Fibroblast of skin of right biceps (primary cell): ENCODE measurements around the gene PACC1.
A peak's percentile ranks its signal among the peaks of the same experiment; 100 is the strongest.

Experiments
- DNase-seq: peaks from one replicate; pipeline ENCODE4 v3.0.0-alpha.2; 2013

Gene PACC1

GRCh38 chr1:212437179-212437798 is 22.6 kb upstream of the PACC1 start:
- no peak for DNase-seq

- DNase-seq, result no peak
Observed at GRCh38 chr1:212434992-212435391, 20.3 kb upstream of the PACC1 start.

DNA sequence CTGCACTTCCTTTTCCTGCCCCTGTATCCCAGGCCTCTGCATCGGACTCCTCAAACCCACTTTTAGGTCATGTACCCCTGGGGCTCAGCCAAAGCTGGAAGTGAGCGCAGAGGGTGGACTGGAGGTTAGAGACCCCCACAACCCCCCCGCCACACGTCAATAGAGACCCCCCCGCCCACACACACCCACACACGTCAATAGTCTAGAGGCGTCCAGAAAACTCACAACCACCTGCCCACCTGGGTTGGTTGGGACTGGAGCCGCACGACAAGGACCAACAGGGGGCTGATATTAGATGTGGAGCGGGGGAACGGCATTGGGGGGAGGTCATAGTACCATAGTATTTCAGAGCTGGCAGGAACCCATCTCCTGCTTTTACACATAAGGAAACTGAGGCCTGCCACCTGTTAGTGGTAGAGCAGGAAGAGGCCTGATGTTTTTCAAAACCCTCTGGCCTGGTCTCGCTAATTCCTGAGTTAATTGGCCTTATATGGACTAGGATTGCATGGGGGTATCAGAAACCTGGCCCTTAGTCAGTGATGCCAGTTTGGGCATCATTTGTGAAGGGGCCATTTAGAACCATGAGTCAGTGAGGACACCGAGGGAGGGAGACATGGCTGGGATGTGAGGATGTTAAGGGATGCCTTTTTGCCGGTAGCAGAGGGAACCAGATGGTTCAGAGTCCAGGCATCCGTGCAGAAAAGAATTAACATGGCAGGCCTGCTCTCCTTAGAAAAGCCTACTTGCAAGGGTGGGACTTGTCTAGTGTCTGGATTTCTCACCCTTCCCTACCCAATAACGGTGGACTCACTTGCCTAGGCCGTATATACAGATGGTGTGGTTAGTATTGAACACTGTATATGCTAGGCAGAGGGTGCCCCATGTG is 19.1 kb upstream of the PACC1 start:
- DNase-seq, result no peak

DNA sequence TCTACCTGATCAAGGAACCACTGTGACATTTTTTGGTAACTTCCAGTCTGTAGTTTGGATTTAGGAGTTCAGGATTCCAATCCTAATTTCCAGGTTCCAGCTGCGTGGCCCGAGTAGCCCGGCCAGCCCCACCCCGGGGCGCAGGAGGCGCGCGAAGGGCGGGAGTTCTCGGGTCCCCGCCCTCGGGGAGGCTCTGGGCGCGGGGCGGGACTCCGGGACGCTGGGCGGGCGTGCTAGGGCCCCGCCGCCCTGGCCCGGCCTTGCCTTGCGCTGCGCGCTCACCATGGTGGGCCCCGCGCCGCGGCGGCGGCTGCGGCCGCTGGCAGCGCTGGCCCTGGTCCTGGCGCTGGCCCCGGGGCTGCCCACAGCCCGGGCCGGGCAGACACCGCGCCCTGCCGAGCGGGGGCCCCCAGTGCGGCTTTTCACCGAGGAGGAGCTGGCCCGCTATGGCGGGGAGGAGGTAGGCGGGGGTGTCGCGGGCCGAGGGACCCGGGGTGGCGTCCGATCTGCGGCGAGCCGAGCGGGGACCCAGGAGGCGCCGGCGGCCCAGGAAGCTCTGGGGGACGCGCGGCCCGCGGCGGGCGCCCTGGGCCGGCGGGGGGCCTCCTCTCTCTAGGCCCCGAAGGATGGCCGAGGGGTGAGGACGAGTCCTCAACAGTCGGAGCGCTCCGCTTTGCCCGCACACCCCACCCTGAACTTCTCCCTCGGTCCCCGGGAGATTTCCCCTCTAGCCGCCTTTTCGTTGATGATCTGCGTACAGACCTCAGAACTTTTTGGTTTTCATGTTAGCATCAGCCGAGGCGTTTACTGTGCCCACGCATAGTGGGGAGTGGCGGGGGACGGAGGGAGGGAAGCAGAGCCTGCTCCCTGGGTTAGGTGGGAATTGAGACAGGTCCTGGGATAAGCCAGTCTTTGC is 18.2 kb upstream of the PACC1 start, which contains the start of gene NENF:
Gene NENF, plus strand, starts transcription at position 260 of the 916 bp plus-strand sequence. Its CDS starts 24 bp downstream, at position 284.
- DNase-seq, result peak; percentile 83

- DNase-seq, result no peak
Observed at GRCh38 chr1:212432272-212432660, 17.6 kb upstream of the PACC1 start.

DNA sequence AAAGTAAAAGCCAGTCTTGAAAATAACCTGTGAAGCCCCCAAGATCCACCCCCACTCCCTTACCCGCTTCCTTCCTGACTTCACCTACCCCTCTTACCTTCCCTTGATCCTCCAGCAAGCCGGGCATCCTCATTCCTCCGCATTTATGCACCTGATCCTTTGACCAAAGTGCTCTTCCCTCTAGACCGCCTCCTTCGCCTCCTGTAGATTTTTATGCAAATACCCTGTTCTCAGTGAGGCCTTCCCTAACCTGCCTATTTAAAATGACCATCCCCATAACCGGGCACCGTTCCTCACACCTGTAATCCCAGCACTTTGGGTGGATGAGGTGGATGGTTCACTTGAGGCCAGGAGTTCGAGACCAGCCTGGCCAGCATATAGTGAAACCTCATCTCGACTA is 17.0 kb upstream of the PACC1 start:
- no peak for DNase-seq

DNA sequence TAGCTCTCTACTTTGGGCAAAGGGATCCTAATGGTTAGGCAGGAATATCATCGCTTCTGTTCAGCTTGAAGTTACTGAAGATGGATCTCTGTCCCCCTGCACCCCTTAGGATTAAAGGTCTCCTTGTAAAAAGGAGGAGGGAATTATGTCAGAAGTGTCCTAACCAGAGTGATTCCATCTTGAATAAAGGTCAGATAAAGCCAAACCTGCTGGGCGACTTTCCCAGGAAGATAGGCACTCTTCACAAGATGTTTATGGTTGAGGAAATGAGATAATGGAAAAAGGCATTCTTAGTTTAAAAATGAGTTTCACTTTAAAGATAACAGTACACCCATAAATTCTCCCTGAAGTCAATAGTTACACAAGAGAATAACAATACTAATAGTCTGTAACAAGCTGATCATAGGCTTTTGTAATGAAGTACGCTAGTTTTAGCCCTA is 16.3 kb upstream of the PACC1 start:
- DNase-seq, result no peak

DNA sequence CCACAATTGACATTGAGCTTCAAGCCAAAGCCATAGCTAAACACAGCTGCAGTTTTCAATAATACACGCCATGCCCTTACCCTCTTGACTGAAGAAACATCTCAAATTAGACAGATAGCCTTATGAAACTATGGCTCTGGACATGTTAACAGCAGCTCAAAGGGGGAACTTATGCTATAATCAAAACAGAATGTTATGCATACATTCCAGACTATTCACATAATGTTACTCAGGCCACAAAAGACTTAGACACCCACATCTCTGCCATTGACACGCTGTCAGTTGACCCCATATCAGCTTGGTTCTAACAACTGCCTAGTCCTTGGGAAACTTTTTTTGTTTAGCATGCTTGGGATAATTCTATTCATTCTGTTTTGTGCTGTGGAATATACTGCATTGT is 15.7 kb upstream of the PACC1 start:
- peak; percentile 64 for DNase-seq

GRCh38 chr1:212428496-212428895 is 13.8 kb upstream of the PACC1 start:
- DNase-seq, result no peak

DNA sequence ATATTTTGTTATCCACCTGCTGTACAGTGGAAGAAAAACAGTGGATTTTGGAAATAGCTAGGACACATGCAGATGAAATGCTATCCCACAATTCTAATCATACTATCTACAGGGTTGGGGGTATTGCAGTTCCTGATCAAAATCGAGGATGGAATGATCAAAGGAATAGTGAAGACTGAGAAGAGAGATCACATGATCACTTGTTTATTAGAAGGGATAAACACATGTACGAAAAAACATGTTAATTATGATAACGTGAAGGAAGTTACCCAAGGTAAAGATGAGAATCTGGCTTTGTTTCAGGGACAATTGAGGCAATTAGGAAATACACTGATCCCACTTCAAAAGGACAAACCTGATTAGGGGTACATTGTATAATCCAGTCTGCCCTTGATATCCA is 9.2 kb upstream of the PACC1 start:
- DNase-seq, result no peak

DNA sequence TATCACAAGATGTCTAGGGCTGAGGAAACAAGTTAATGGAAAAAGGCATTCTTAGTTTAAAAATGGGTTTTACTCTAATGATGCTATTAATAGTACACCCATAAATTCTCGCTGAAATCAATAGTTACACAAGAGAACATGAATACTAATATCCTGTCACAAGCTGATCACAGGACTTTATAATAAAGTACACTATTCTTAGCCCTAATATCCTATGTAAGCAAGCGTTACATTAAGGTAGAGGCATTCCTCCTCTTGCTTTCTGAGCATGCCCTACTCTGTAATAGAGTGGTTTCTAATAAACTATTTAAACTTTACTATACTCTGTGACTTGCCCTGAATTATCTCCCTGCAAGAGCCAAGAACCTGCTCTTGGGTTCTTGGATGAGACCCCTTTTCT is 6.5 kb upstream of the PACC1 start:
- no peak for DNase-seq

DNA sequence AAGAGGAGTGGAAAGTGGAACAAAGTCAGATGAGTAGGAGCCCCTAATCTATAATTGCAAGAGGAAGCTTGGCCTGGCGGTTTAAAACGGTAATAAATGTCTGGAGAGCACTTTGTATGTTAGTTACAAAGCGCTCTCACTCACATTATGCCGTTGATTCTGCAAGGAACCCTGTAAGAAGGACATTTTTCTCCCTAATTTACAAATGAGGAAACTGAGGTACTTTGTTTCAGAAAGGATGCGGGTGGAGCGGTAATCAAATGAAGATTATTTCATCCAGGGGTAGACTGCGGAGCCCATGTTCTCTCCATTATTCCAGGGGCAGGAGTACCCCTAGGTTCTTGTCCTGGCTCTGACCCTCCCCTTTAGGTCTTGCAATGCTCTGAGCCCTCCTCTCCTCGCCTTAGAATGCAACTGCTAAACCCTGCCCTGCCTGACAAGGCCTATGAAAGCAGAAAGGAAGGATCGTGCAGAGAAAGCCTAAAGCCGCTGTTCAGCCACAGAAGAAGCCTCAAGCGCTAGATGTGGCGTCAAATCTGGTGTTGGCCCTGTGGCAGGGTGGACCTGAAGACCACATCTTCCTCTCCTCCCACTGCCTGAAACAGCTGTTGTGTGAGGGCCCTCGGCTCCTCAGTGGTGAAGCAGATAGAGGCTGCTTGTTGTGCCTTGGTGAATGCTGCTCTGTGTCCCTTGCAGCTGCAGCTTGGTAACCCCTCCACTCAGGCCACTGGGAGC is 588 bp upstream of the PACC1 start:
- DNase-seq, result no peak

DNA sequence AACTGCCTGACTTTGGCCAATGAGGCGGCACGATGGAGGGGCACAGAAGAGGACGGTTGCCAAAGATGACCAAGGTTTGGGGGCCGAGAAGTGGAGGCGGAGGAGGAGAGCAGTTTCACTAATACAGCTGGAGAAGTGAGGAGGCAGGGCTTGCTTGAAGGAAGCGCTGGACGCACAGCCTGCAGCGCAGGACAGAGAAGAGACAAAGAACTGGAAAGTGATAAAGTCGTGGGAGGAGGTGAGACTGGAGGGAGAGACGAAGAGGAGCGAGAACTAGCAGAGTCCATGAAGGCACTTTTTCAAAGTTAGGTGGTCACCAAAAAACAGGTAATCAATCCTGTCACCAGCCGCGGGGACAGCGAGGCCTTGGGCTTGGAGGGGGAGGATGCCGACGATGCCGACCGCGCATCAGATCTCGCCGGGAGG is 771 bp downstream of the PACC1 start:
- DNase-seq, result no peak

GRCh38 chr1:212412374-212412773 is 2.3 kb downstream of the PACC1 start:
- no peak for DNase-seq

DNA sequence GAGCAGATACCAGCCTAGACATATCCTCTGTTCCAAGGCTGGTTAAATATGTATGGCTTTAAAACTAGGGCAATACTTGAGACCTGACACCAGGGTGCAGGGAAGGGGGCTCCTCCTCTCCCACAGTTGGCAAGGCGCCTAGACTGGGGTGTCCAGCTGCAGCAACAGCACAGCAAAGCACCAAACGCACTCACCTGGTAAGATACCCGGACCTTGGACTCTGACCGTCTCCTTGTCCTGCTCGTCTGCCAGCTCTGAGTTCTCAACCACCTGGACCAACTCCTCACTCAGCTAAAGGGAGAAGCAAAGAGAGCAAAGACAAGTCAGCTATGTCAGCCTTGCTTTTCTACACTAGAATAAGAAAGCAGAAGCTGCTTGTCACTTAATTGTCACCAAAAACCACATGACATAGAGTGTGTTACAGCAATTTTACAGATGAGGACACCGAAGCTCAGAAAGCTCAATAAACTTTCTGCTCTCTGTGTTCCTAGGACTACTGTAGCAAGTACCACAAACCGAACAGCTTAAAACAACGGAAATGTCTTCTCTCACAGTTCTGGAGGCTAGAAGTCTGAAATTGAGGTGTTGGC is 4.4 kb downstream of the PACC1 start:
- no peak for DNase-seq

DNA sequence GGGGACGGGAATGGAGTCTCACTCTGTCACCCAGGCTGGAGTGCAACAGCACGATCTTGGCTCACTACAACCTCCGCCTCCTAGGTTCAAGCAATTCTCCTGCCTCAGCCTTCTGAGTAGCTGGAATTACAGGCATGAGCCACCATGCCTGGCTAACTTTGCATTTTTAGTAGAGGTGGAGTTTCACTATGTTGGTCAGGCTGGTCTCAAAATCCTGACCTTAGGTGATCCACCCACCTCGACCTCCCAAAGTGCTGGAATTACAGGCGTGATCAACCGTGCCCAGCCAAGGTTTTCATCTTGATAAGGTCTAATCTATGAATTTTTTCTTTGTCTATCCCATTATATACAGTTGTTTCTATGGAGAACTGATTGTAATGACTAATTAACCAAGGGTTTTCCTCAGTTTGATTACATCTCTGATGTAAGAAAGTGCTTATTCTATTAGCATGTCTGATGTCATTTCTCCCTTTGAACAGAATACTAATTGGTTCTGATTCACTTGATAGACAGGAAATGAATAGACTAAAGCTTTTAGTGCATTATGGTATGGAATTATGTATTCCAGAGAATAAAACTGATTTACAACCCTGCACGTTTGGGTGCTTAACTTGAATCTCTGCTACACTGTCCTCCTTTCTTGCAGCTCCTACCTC is 11.9 kb downstream of the PACC1 start:
- DNase-seq, result no peak

GRCh38 chr1:212401838-212402582 is 12.7 kb downstream of the PACC1 start:
- DNase-seq, result peak; percentile 65

DNA sequence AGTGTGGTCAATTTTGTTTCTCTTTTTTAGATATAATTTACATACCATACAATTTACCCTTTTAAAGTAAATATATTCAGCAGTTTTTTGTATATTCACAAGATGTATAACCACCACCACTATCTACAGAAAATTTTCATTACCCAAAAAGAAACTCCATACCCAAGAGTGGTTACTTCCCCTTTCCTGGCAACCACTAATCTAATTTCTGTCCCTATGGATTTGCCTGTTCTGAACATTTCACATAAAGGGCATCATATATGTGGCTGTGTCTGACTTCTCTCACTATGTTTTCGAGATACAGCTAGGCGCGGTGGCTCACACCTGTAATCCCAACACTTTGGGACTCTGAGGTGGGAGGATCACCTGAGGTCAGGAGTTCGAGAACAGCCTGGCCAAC is 13.6 kb downstream of the PACC1 start:
- DNase-seq, result no peak

DNA sequence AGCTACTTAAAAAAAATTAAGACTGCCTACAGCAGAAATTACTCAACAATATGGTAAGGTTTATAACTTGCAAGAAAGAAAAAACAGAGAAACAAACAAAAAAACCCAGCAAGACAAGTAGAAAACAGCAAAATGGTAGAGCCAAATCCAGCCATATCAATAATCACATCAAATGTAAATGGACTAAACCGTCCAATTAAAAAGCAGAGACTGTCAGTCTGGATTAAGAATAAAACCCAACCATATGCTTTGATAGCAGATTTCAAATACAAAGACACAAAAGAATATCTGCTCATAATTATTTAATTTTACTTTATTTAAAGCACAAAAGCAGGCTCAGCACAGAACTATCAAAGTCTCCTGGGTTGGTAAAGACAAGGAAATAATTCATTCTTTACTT is 17.5 kb downstream of the PACC1 start:
- no peak for DNase-seq

DNA sequence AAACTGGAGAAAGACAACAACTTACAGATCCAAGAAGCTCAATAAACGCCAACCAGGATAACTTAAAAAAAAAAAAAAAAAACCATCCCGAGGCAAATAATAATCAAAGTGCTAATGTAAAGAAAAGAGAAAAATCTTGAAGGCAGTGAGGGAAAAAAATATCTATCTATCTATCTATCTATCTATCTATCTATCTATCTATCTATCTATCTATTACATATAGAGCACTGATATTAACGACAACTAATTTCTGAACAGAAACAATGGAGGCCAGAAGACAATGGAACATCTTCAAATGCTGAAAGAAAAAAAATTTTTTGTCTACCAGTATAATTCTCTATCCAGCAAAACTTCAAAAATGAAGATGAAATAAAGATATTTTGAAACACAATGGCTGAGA is 18.0 kb downstream of the PACC1 start:
- DNase-seq, result no peak
